ENCODE results near the gene DLX3.

DLX3 gene

DNA sequence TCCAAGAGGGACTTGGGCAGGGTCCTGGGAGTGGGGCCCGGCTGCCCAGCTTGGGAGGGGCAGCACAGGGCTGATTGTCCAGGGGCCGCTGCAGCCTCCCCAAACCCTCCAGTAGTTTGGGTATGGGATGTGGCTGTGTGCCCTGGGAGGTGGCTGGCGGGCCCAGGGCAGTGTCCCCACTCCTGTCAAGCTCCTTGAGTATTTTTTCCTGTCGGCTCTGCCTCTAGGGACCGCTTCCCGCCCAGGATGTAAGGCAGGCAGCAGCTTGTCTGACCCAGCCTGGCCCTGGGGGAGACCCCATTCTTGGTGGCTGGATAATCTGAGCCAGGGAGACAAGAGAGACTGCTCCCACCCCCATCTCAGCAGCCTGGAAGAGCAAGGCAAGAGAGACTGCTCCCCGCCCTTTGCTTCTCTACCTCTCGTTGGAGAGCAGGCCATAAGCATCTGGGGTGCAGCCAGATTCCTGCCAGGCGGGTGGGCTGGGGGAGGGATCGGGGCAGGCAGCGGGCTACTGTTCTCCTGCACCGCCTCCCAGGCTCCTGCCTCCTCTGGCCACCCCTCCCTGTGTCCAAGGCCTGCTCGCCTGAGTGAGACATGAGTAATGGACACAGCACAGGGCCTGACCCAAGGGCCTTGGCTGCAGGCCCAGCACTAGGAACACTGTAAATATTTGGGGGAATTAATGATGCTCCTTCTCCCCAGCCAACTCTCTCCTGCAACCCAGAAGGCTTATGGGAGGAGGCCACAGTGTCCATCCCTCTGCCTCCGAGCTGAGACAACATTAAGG is 42.5 kb upstream of the DLX3 start:
- CTCF ChIA-PET: no interaction called here
- POLR2A ChIA-PET: no interaction called here
- H3K27ac ChIP-seq (ENCODE audit: insufficient read depth in 1 of 2, low read depth in 1 of 2, low read length in 2 of 2, poor library complexity in 1 of 2, severe bottlenecking in 2 of 2): no peak overlapping the region

GRCh38 chr17:50036455-50037261 is 41.6 kb upstream of the DLX3 start:
- 84% methylated on average over 10 of the region's 11 CpGs for WGBS (ENCODE audit: insufficient coverage)
- no peak overlapping the region for H3K27ac ChIP-seq (ENCODE audit: insufficient read depth in 1 of 2, low read depth in 1 of 2, low read length in 2 of 2, poor library complexity in 1 of 2, severe bottlenecking in 2 of 2)
- no peak for DNase-seq
- peaks cover 0 to 7% (median 0%) of the 10 kb centered on the region in 5 experiments for H3K27me3 ChIP-seq (replicated peaks in 2 of 5; ENCODE audit: control insufficient read depth in 4 of 5, insufficient read depth in 5 of 5, low read length in 4 of 5)
- H3K4me1 ChIP-seq (ENCODE audit: control extremely low read depth in 1 of 4, control insufficient read depth in 4 of 4, insufficient read depth in 4 of 4, low read length in 3 of 4): no peaks in the 10 kb centered on the region
- H3K36me3 ChIP-seq (ENCODE audit: control insufficient read depth in 4 of 4, insufficient read depth in 4 of 4, low read length in 3 of 4): no peaks in the 10 kb centered on the region
- H3K4me3 ChIP-seq (ENCODE audit: control insufficient read depth in 1 of 7, extremely low read depth in 1 of 7, insufficient read depth in 4 of 7, low read depth in 2 of 7, low read length in 6 of 7): no peak overlapping the region
- H3K9me3 ChIP-seq (ENCODE audit: control extremely low read depth in 1 of 5, control insufficient read depth in 4 of 5, insufficient read depth in 2 of 5, low read depth in 1 of 5, low read length in 4 of 5): no peaks in the 10 kb centered on the region
- ChIA-PET CTCF (interaction anchor here (1.4 kb wide), 1 partner anchor 11 kb away, joined by 7 read pairs; no protein-coding TSS in a partner anchor), POLR2A (no interaction called here)

More for the DNA sequence above, 42.5 kb upstream of the DLX3 start:
- Histone ChIP-seq H3K9me3 (ENCODE audit: control extremely low read depth in 1 of 5, control insufficient read depth in 4 of 5, insufficient read depth in 2 of 5, low read depth in 1 of 5, low read length in 4 of 5) (no peaks in the 10 kb centered on the region), H3K4me3 (ENCODE audit: control insufficient read depth in 1 of 7, extremely low read depth in 1 of 7, insufficient read depth in 4 of 7, low read depth in 2 of 7, low read length in 6 of 7) (no peak overlapping the region), H3K4me1 (ENCODE audit: control extremely low read depth in 1 of 4, control insufficient read depth in 4 of 4, insufficient read depth in 4 of 4, low read length in 3 of 4) (no peaks in the 10 kb centered on the region), H3K27me3 (replicated peaks in 2 of 5; ENCODE audit: control insufficient read depth in 4 of 5, insufficient read depth in 5 of 5, low read length in 4 of 5) (peaks cover 0 to 7% (median 0%) of the 10 kb centered on the region in 5 experiments), H3K36me3 (ENCODE audit: control insufficient read depth in 4 of 4, insufficient read depth in 4 of 4, low read length in 3 of 4) (no peaks in the 10 kb centered on the region)
- 96% methylated on average over 9 of the region's 14 CpGs for WGBS (ENCODE audit: insufficient coverage)
- DNase-seq: no peak

GRCh38 chr17:50035945-50036344 is 40.9 kb upstream of the DLX3 start:
- Histone ChIP-seq H3K4me1 (ENCODE audit: control extremely low read depth in 1 of 4, control insufficient read depth in 4 of 4, insufficient read depth in 4 of 4, low read length in 3 of 4) (no peaks in the 10 kb centered on the region), H3K9me3 (ENCODE audit: control extremely low read depth in 1 of 5, control insufficient read depth in 4 of 5, insufficient read depth in 2 of 5, low read depth in 1 of 5, low read length in 4 of 5) (no peaks in the 10 kb centered on the region), H3K36me3 (ENCODE audit: control insufficient read depth in 4 of 4, insufficient read depth in 4 of 4, low read length in 3 of 4) (no peaks in the 10 kb centered on the region), H3K4me3 (ENCODE audit: control insufficient read depth in 1 of 7, extremely low read depth in 1 of 7, insufficient read depth in 4 of 7, low read depth in 2 of 7, low read length in 6 of 7) (no peak overlapping the region), H3K27ac (ENCODE audit: insufficient read depth in 1 of 2, low read depth in 1 of 2, low read length in 2 of 2, poor library complexity in 1 of 2, severe bottlenecking in 2 of 2) (no peak overlapping the region), H3K27me3 (replicated peaks in 2 of 5; ENCODE audit: control insufficient read depth in 4 of 5, insufficient read depth in 5 of 5, low read length in 4 of 5) (peaks cover 0 to 7% (median 0%) of the 10 kb centered on the region in 5 experiments)
- no peak for DNase-seq
- WGBS (ENCODE audit: insufficient coverage): no CpG with 5 or more reads among the region's 1 CpG
- ChIA-PET POLR2A (no interaction called here), CTCF (interaction anchor here (1.4 kb wide), 1 partner anchor 11 kb away, joined by 7 read pairs; no protein-coding TSS in a partner anchor)

DNA sequence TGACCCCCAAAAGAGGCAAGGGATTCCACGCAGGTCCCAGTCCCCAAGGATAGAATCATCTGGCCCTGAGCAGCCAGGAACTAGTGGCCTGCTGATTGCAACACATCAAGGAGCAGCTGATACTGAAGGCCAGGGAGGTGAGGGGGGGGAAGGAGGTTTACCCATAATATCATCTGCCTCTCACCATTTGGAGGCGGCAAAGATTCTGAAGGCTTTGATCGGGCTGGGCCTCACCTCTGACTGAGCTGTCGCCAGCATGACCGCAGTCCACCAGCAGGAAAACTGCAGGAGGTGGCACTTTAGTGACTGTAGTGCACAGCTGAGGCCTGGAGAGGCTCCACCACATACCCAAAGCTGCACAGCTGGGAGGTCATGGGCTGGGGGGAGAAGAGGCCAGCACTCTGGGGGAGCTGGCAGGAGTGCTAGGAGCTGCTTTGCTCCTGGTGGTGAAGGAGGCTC is 40.4 kb upstream of the DLX3 start:
- Histone ChIP-seq H3K36me3 (ENCODE audit: control insufficient read depth in 4 of 4, insufficient read depth in 4 of 4, low read length in 3 of 4) (no peaks in the 10 kb centered on the region), H3K9me3 (ENCODE audit: control extremely low read depth in 1 of 5, control insufficient read depth in 4 of 5, insufficient read depth in 2 of 5, low read depth in 1 of 5, low read length in 4 of 5) (no peaks in the 10 kb centered on the region), H3K4me1 (ENCODE audit: control extremely low read depth in 1 of 4, control insufficient read depth in 4 of 4, insufficient read depth in 4 of 4, low read length in 3 of 4) (no peaks in the 10 kb centered on the region), H3K27ac (ENCODE audit: insufficient read depth in 1 of 2, low read depth in 1 of 2, low read length in 2 of 2, poor library complexity in 1 of 2, severe bottlenecking in 2 of 2) (no peak overlapping the region), H3K27me3 (replicated peaks in 2 of 5; ENCODE audit: control insufficient read depth in 4 of 5, insufficient read depth in 5 of 5, low read length in 4 of 5) (peaks cover 0 to 7% (median 0%) of the 10 kb centered on the region in 5 experiments), H3K4me3 (ENCODE audit: control insufficient read depth in 1 of 7, extremely low read depth in 1 of 7, insufficient read depth in 4 of 7, low read depth in 2 of 7, low read length in 6 of 7) (no peak overlapping the region)
- CTCF ChIA-PET: interaction anchor here (1.4 kb wide), 1 partner anchor 10 kb away, joined by 7 read pairs; no protein-coding TSS in a partner anchor
- POLR2A ChIA-PET: no interaction called here
- WGBS (ENCODE audit: insufficient coverage): 98% methylated on average over 4 of the region's 5 CpGs
- no peak for DNase-seq

- Histone ChIP-seq H3K27me3 (replicated peaks in 2 of 5; ENCODE audit: control insufficient read depth in 4 of 5, insufficient read depth in 5 of 5, low read length in 4 of 5) (peaks cover 0 to 7% (median 0%) of the 10 kb centered on the region in 5 experiments), H3K4me1 (ENCODE audit: control extremely low read depth in 1 of 4, control insufficient read depth in 4 of 4, insufficient read depth in 4 of 4, low read length in 3 of 4) (no peaks in the 10 kb centered on the region), H3K27ac (ENCODE audit: insufficient read depth in 1 of 2, low read depth in 1 of 2, low read length in 2 of 2, poor library complexity in 1 of 2, severe bottlenecking in 2 of 2) (no peak overlapping the region), H3K9me3 (ENCODE audit: control extremely low read depth in 1 of 5, control insufficient read depth in 4 of 5, insufficient read depth in 2 of 5, low read depth in 1 of 5, low read length in 4 of 5) (no peaks in the 10 kb centered on the region), H3K4me3 (ENCODE audit: control insufficient read depth in 1 of 7, extremely low read depth in 1 of 7, insufficient read depth in 4 of 7, low read depth in 2 of 7, low read length in 6 of 7) (no peak overlapping the region), H3K36me3 (ENCODE audit: control insufficient read depth in 4 of 4, insufficient read depth in 4 of 4, low read length in 3 of 4) (no peaks in the 10 kb centered on the region)
- 84% methylated on average over 8 of the region's 16 CpGs for WGBS (ENCODE audit: insufficient coverage)
- DNase-seq: no peak
- ChIA-PET POLR2A (no interaction called here), CTCF (interaction anchor here (1.4 kb wide), 1 partner anchor 9 kb away, joined by 7 read pairs; no protein-coding TSS in a partner anchor)
These were observed 39.7 kb upstream of the DLX3 start for GRCh38 chr17:50034498-50035364.

GRCh38 chr17:50033316-50033715 is 38.3 kb upstream of the DLX3 start:
- no peak for DNase-seq

More at GRCh38 chr17:50033316-50033715, 38.3 kb upstream of the DLX3 start:
- H3K36me3 ChIP-seq (ENCODE audit: control insufficient read depth in 4 of 4, insufficient read depth in 4 of 4, low read length in 3 of 4): no peaks in the 10 kb centered on the region
- no peaks in the 10 kb centered on the region for H3K9me3 ChIP-seq (ENCODE audit: control extremely low read depth in 1 of 5, control insufficient read depth in 4 of 5, insufficient read depth in 2 of 5, low read depth in 1 of 5, low read length in 4 of 5)
- no peak overlapping the region for H3K4me3 ChIP-seq (ENCODE audit: control insufficient read depth in 1 of 7, extremely low read depth in 1 of 7, insufficient read depth in 4 of 7, low read depth in 2 of 7, low read length in 6 of 7)
- WGBS (ENCODE audit: insufficient coverage): 91% methylated on average over 6 of the region's 6 CpGs
- H3K4me1 ChIP-seq (ENCODE audit: control extremely low read depth in 1 of 4, control insufficient read depth in 4 of 4, insufficient read depth in 4 of 4, low read length in 3 of 4): peaks cover 0 to 9% (median 5%) of the 10 kb centered on the region in 4 experiments
- H3K27ac ChIP-seq (ENCODE audit: insufficient read depth in 1 of 2, low read depth in 1 of 2, low read length in 2 of 2, poor library complexity in 1 of 2, severe bottlenecking in 2 of 2): no peak overlapping the region
- POLR2A ChIA-PET: no interaction called here
- CTCF ChIA-PET: interaction anchor here (0.8 to 2.0 kb wide), 2 partner anchors 36 to 58 kb away, joined by 3 to 5 read pairs; no protein-coding TSS in a partner anchor
- H3K27me3 ChIP-seq (replicated peaks in 2 of 5; ENCODE audit: control insufficient read depth in 4 of 5, insufficient read depth in 5 of 5, low read length in 4 of 5): peaks cover 0 to 7% (median 0%) of the 10 kb centered on the region in 5 experiments
